Gastrocnemius medialis (tissue), 4 donors: ENCODE data around the gene PPAN.

Experiments
- CTCF ChIP-seq, 5 experiments: fragments of 450-650 bp in 3 of 5; fragments of 200-600 bp in 2 of 5; sonication (generic) in 2 of 5; IDR thresholded peaks in 4 of 5; conservative IDR thresholded peaks in 1 of 5; 1 replicate in 4 of 5; 2 replicates in 1 of 5; pipeline ENCODE4 v1.5.1; 2016 to 2019; ENCODE audit warnings: antibody characterized with exemption in 5 of 5, mild to moderate bottlenecking in 3 of 5, moderate library complexity in 3 of 5
- POLR2A ChIP-seq, 2 donors: fragments of 450-650 bp; IDR thresholded peaks; one replicate each; pipeline ENCODE4 v1.6.1; 2017; ENCODE audit warnings: antibody characterized with exemption in 2 of 2, mild to moderate bottlenecking in 2 of 2, moderate library complexity in 2 of 2

- TF ChIP-seq CTCF (IDR thresholded peaks at IDR 0.05 in 4 of 5, conservative IDR thresholded peaks at IDR 0.05 in 1 of 5) (no peak), POLR2A (IDR thresholded peaks at IDR 0.05) (no peak)
Measured at GRCh38 chr19:10102787-10103236, 3.4 kb upstream of the PPAN start.
